ENCODE measurements around the gene AP4B1. TPM values are rescaled to one million over a fixed set of nuclear protein-coding genes. Genes with fewer than 3 reads are reported as not detected.
A peak's percentile ranks its signal among the peaks of the same experiment; 100 is the strongest.
"Not testable (repeated sequence)": the region's sequence is repeated elsewhere in the genome, so short reads cannot be mapped to it uniquely, and the experiment has no call there.

Gene AP4B1
- total RNA-seq, 1 experiment from 2014 or later = 20.4 TPM

GRCh38 chr1:113949007-113949406 is 44.4 kb upstream of the AP4B1 start:
- H3K9me3 Mint-ChIP-seq (ENCODE audit: unreplicated experiment) = no peaks in the 10 kb centered on the region
- POLR2A ChIA-PET = interaction anchor here (1.1 kb wide), 1 partner anchor 19 kb away, joined by 6 read pairs; no protein-coding TSS in a partner anchor
- H3K27ac Mint-ChIP-seq (ENCODE audit: low read depth, unreplicated experiment) = no peak overlapping the region
- no peak overlapping the region for H3K4me3 Mint-ChIP-seq (ENCODE audit: unreplicated experiment)
- H3K36me3 Mint-ChIP-seq (ENCODE audit: insufficient read depth, unreplicated experiment) = peaks cover 10% of the 10 kb centered on the region
- CTCF ChIA-PET = interaction anchor here (0.6 to 2.2 kb wide), 7 partner anchors 9 to 895 kb away, joined by 3 to 11 read pairs (median 5); partner anchors contain the start of gene HIPK1
- intact Hi-C loops (cut with micrococcal nuclease) = no loop called here
- no peaks in the 10 kb centered on the region for H3K27me3 Mint-ChIP-seq (ENCODE audit: insufficient read depth, unreplicated experiment)
- TF ChIP-seq CTCF (IDR thresholded peaks at IDR 0.05; ENCODE audit: unreplicated experiment) = peak; percentile 33
- H3K4me1 Mint-ChIP-seq (ENCODE audit: insufficient read depth, unreplicated experiment) = peaks cover 5% of the 10 kb centered on the region
- no peak for DNase-seq (ENCODE audit: unreplicated experiment)
- BruUV-seq (replicated peaks) = no TSS peak

GRCh38 chr1:113948151-113948550 is 43.6 kb upstream of the AP4B1 start:
- intact Hi-C loops (cut with micrococcal nuclease); H3K27ac Mint-ChIP-seq (ENCODE audit: low read depth, unreplicated experiment); H3K9me3 Mint-ChIP-seq (ENCODE audit: unreplicated experiment); H3K27me3 Mint-ChIP-seq (ENCODE audit: insufficient read depth, unreplicated experiment); H3K4me3 Mint-ChIP-seq (ENCODE audit: unreplicated experiment); H3K4me1 Mint-ChIP-seq (ENCODE audit: insufficient read depth, unreplicated experiment); H3K36me3 Mint-ChIP-seq (ENCODE audit: insufficient read depth, unreplicated experiment); BruUV-seq (replicated peaks); DNase-seq (ENCODE audit: unreplicated experiment): not testable (repeated sequence)
- ChIA-PET CTCF (interaction anchor here (0.6 to 1.8 kb wide), 5 partner anchors 10 to 895 kb away, joined by 3 to 11 read pairs (median 5); partner anchors contain the start of gene HIPK1), POLR2A (interaction anchor here (1.1 kb wide), 1 partner anchor 18 kb away, joined by 6 read pairs; no protein-coding TSS in a partner anchor)

- Mint-ChIP-seq H3K4me1 (ENCODE audit: insufficient read depth, unreplicated experiment) (peaks cover 5% of the 10 kb centered on the region), H3K36me3 (ENCODE audit: insufficient read depth, unreplicated experiment) (peaks cover 5% of the 10 kb centered on the region), H3K27ac (ENCODE audit: low read depth, unreplicated experiment) (no peak overlapping the region), H3K27me3 (ENCODE audit: insufficient read depth, unreplicated experiment) (no peaks in the 10 kb centered on the region), H3K9me3 (ENCODE audit: unreplicated experiment) (no peaks in the 10 kb centered on the region), H3K4me3 (ENCODE audit: unreplicated experiment) (no peak overlapping the region)
- BruUV-seq (replicated peaks) = no TSS peak
- TF ChIP-seq CTCF (IDR thresholded peaks at IDR 0.05; ENCODE audit: unreplicated experiment) = no peak
- no peak for DNase-seq (ENCODE audit: unreplicated experiment)
- CTCF ChIA-PET = interaction anchor here (0.6 to 3.3 kb wide), 7 partner anchors 11 to 335 kb away, joined by 3 to 16 read pairs (median 4); no protein-coding TSS in a partner anchor
- intact Hi-C loops (cut with micrococcal nuclease) = no loop called here
- POLR2A ChIA-PET = interaction anchor here (0.9 to 1.1 kb wide), 2 partner anchors 14 to 17 kb away, joined by 5 to 6 read pairs; no protein-coding TSS in a partner anchor
Measured at GRCh38 chr1:113947388-113948107, 42.9 kb upstream of the AP4B1 start.

- no peaks in the 10 kb centered on the region for H3K27me3 Mint-ChIP-seq (ENCODE audit: insufficient read depth, unreplicated experiment)
- no peak overlapping the region for H3K27ac Mint-ChIP-seq (ENCODE audit: low read depth, unreplicated experiment)
- peaks cover 11% of the 10 kb centered on the region for H3K36me3 Mint-ChIP-seq (ENCODE audit: insufficient read depth, unreplicated experiment)
- BruUV-seq (replicated peaks) = no TSS peak
- intact Hi-C loops (cut with micrococcal nuclease) = no loop called here
- H3K9me3 Mint-ChIP-seq (ENCODE audit: unreplicated experiment) = no peaks in the 10 kb centered on the region
- no peak for DNase-seq (ENCODE audit: unreplicated experiment)
- H3K4me1 Mint-ChIP-seq (ENCODE audit: insufficient read depth, unreplicated experiment) = peaks cover 5% of the 10 kb centered on the region
- POLR2A ChIA-PET = interaction anchor here (0.8 to 1.3 kb wide), 4 partner anchors 11 to 18 kb away, joined by 3 to 6 read pairs (median 4); partner anchors contain the start of gene HIPK1
- no peak for TF ChIP-seq CTCF (IDR thresholded peaks at IDR 0.05; ENCODE audit: unreplicated experiment)
- CTCF ChIA-PET = interaction anchor here (0.6 to 3.3 kb wide), 9 partner anchors 10 to 336 kb away, joined by 3 to 16 read pairs (median 4); partner anchors contain the start of gene OLFML3
- H3K4me3 Mint-ChIP-seq (ENCODE audit: unreplicated experiment) = no peak overlapping the region
Measured at GRCh38 chr1:113946678-113947387, 42.2 kb upstream of the AP4B1 start.

Data from MCF 10A (cell line).